A549 treated with dexamethasone at 1 μM for 4 hours (cell line): ENCODE measurements around the gene LIPF. TPM values are rescaled to one million over a fixed set of nuclear protein-coding genes. Genes with fewer than 3 reads are reported as not detected.

Source experiments
- total RNA-seq: library from RNA; stranded (reverse); fragments of 200-300 nt; extraction: Qiagen RNA extraction; gene quantifications from 5 replicates; pipeline ENCODE4 v1.2.3, GENCODE V29; 2022

The LIPF gene, protein sequence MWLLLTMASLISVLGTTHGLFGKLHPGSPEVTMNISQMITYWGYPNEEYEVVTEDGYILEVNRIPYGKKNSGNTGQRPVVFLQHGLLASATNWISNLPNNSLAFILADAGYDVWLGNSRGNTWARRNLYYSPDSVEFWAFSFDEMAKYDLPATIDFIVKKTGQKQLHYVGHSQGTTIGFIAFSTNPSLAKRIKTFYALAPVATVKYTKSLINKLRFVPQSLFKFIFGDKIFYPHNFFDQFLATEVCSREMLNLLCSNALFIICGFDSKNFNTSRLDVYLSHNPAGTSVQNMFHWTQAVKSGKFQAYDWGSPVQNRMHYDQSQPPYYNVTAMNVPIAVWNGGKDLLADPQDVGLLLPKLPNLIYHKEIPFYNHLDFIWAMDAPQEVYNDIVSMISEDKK
- not detected in 5 replicates for total RNA-seq

DNA sequence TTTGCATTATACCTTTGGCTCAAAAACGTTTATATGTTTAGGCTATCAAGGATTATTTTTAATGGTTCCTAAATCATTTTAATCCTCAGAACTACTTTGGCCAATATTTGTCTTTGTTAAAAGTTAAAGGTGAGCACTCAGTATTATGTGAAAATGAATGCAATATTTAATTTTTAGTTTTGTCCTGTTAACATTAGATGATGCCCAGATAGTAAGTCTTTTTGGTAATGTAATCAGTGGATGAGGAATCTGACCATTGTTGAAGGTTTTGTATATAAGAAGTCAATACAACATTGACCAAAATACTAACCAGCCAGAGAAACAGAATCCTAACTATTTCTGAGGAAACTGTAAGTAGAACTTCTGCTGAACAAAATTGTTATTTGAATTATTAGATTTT, at the start of gene LIPF:
TSS of gene LIPF (plus strand) at position 301 of the 400 bp plus-strand sequence. CDS start 2,856 bp downstream, outside the sequence.

DNA sequence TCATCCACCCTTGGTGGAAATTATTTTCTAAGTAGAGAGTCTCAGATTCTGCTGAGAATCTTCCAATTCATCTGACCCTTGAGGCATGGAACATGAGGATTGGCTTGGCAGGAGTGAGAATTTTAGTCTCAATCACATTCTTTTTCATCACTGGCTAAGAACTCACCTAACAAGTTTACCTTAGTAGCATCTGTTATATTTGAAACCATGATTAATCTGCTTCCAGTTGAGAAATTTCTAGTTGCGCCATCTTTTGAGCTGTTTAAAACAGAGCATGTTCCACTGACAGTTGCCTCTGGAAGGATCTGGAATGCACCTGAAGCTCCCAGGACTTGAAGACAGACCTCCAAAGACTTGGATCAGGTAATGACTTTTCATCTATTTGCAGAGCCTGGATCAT, 41.7 kb downstream of the LIPF start, which contains the start of gene LIPK:
TSS of gene LIPK (plus strand) at position 292 of the 400 bp plus-strand sequence. CDS start 18,295 bp downstream, outside the sequence.

Other genes starting within 250 kb of the LIPF start
- gene RNLS, start 81.1 kb upstream of the LIPF start, total RNA-seq: 6.2 to 7.2 TPM (median 6.7 TPM) in 5 replicates
- not detected in 5 replicates for gene LIPJ, start 77.7 kb upstream of the LIPF start, total RNA-seq
- gene LIPK, start 41.8 kb downstream of the LIPF start, total RNA-seq: not detected in 5 replicates
- not detected in 5 replicates for gene LIPN, start 95.6 kb downstream of the LIPF start, total RNA-seq
- gene LIPM, start 138.3 kb downstream of the LIPF start, total RNA-seq: not detected in 5 replicates
- gene ANKRD22, start 187.4 kb downstream of the LIPF start, total RNA-seq: 0.25 to 0.41 TPM (median 0.29 TPM) in 5 replicates
- 23.9 to 28.3 TPM (median 25.7 TPM) in 5 replicates for gene STAMBPL1, start 215.8 kb downstream of the LIPF start, total RNA-seq